HCT116 (cell line): ENCODE measurements around the gene CRYBG3. TPM values are rescaled to one million over a fixed set of nuclear protein-coding genes. Genes with fewer than 3 reads are reported as not detected.

Experiments
- ATAC-seq: fragments of 200-7000 bp; cut with Tn5 transposase; 2 replicates; pipeline ENCODE4 v1.9.1; 2020; ENCODE audit warnings: mild to moderate bottlenecking, moderate library complexity
- BruUV-seq: library from RNA; stranded (reverse); fragments of 400-500 nt; replicated peaks from 2 replicates; lab custom pipeline; 2021; lab: Mats Ljungman, UMichigan
- CTCF ChIA-PET: fragments of 300-600 bp; sonication (Branson Sonifier 250); formaldehyde crosslinking; loops from one replicate; lab custom pipeline; 2021; ENCODE audit warnings: antibody characterized with exemption; lab: Charles Lee
- POLR2A ChIA-PET: fragments of 300-600, 350-600 bp; sonication (Branson Sonifier 250); formaldehyde crosslinking; loops from one replicate; lab custom pipeline; 2021; ENCODE audit warnings: antibody characterized with exemption; lab: Charles Lee
- RAD21 ChIA-PET, 2 experiments: fragments of 300-600 bp; sonication (Branson Sonifier 250); formaldehyde crosslinking; loops; one replicate each; lab custom pipeline; 2023; ENCODE audit warnings: low total read pairs in 2 of 2; ENCODE audit not compliant: uncharacterized antibody in 2 of 2, unreplicated experiment in 2 of 2, low non-redundant PET in 1 of 2; lab: Charles Lee
- DNase-seq: peaks from one replicate; pipeline ENCODE4 v3.0.0-alpha.2; 2010; ENCODE audit warnings: low read depth, low spot score
- H2AFZ ChIP-seq: fragments of 200-600 bp; shearing (Covaris generic), sonication (generic); 2 replicates; pipeline ENCODE4 v1.6.1; 2017; ENCODE audit warnings: low read depth, mixed run types, mixed read lengths, antibody characterized with exemption, low read length; ENCODE audit not compliant: poor library complexity, severe bottlenecking
- H3K27ac ChIP-seq: 2 replicates; pipeline ENCODE4 v1.5.1; 2012; ENCODE audit warnings: low read depth, low read length
- H3K27me3 ChIP-seq: fragments of 200-600 bp; sonication (generic); 2 replicates; pipeline ENCODE4 v1.6.1; 2016; ENCODE audit warnings: mixed run types, low read length, mixed read lengths; ENCODE audit not compliant: insufficient read depth
- H3K36me3 ChIP-seq, 2 experiments: fragments of 200-500 bp in 1 of 2; fragments of 200-600 bp in 1 of 2; sonication (Bioruptor generic) in 1 of 2; sonication (generic) in 1 of 2; 2 replicates each; pipeline versions ENCODE4 v1.5.1 to v1.6.1; 2014 to 2016; ENCODE audit warnings: low read length in 2 of 2, inconsistent platforms in 1 of 2, mixed read lengths in 1 of 2, mixed run types in 1 of 2; ENCODE audit not compliant: insufficient read depth in 2 of 2, control insufficient read depth in 1 of 2
- H3K4me1 ChIP-seq, 2 experiments: fragments of 200-600 bp in 1 of 2; sonication (generic) in 1 of 2; 2 replicates each; pipeline versions ENCODE4 v1.5.1 to v1.6.1; 2012 to 2017; ENCODE audit warnings: low read length in 2 of 2, inconsistent platforms in 1 of 2, mild to moderate bottlenecking in 1 of 2, mixed read lengths in 1 of 2, mixed run types in 1 of 2, moderate library complexity in 1 of 2; ENCODE audit not compliant: insufficient read depth in 2 of 2, control insufficient read depth in 1 of 2
- H3K4me2 ChIP-seq: fragments of 200-600 bp; sonication (generic); 2 replicates; pipeline ENCODE4 v1.6.1; 2017; ENCODE audit warnings: mixed run types, low read length, mixed read lengths
- H3K4me3 ChIP-seq, 2 experiments: fragments of 200-600 bp in 1 of 2; sonication (generic) in 1 of 2; replicated peaks in 1 of 2; 2 replicates each; pipeline ENCODE4 v1.5.1; 2011 to 2016; ENCODE audit warnings: low read length in 2 of 2, control low read depth in 1 of 2, low read depth in 1 of 2, mild to moderate bottlenecking in 1 of 2, mixed read lengths in 1 of 2, mixed run types in 1 of 2
- H3K79me2 ChIP-seq: fragments of 200-600 bp; sonication (generic); 2 replicates; pipeline ENCODE4 v1.6.1; 2017; ENCODE audit warnings: mild to moderate bottlenecking, mixed run types, low read length, moderate library complexity, mixed read lengths; ENCODE audit not compliant: insufficient read depth
- H3K9ac ChIP-seq: fragments of 200-600 bp; sonication (generic); 2 replicates; pipeline ENCODE4 v1.6.1; 2016; ENCODE audit warnings: low read length, mixed read lengths
- H3K9me2 ChIP-seq: fragments of 200-600 bp; sonication (generic), shearing (Covaris generic); 2 replicates; pipeline ENCODE4 v1.6.1; 2017; ENCODE audit warnings: mixed run types, mild to moderate bottlenecking, moderate library complexity; ENCODE audit not compliant: insufficient read depth
- H3K9me3 ChIP-seq, 2 experiments: fragments of 200-500 bp in 1 of 2; fragments of 200-600 bp in 1 of 2; sonication (Bioruptor generic) in 1 of 2; sonication (generic) in 1 of 2; 2 replicates each; pipeline ENCODE4 v1.6.1; 2014 to 2017; ENCODE audit warnings: low read length in 2 of 2, mixed read lengths in 2 of 2, inconsistent platforms in 1 of 2, low read depth in 1 of 2, mild to moderate bottlenecking in 1 of 2, mixed run types in 1 of 2, moderate library complexity in 1 of 2; ENCODE audit not compliant: control insufficient read depth in 1 of 2, insufficient read depth in 1 of 2
- H4K20me1 ChIP-seq: fragments of 200-600 bp; sonication (generic), shearing (Covaris generic); 2 replicates; pipeline ENCODE4 v1.6.1; 2017; ENCODE audit warnings: mixed run types, mild to moderate bottlenecking, moderate library complexity; ENCODE audit not compliant: insufficient read depth
- CBX3 ChIP-seq: IDR thresholded peaks from 2 replicates; pipeline ENCODE4 v1.6.1; 2012; ENCODE audit warnings: low read depth
- CEBPB ChIP-seq: IDR thresholded peaks from 2 replicates; pipeline ENCODE4 v1.6.1; 2012; ENCODE audit warnings: low read depth
- EGR1 ChIP-seq: IDR thresholded peaks from 2 replicates; pipeline ENCODE4 v1.6.1; 2012; ENCODE audit warnings: low read depth
- EZH2 ChIP-seq: fragments of 200-600 bp; sonication (generic); IDR thresholded peaks from 2 replicates; pipeline ENCODE4 v1.6.1; 2017; ENCODE audit warnings: antibody characterized with exemption, mixed run types
- JUND ChIP-seq: IDR thresholded peaks from 2 replicates; pipeline ENCODE4 v1.6.1; 2012
- POLR2A ChIP-seq: IDR thresholded peaks from 2 replicates; pipeline ENCODE4 v1.7.0; 2011; ENCODE audit warnings: borderline replicate concordance; ENCODE audit not compliant: insufficient read depth, insufficient read length; ENCODE audit errors: extremely low read depth
- RAD21 ChIP-seq: IDR thresholded peaks from 2 replicates; pipeline ENCODE4 v1.6.1; 2012; ENCODE audit warnings: low read depth, mild to moderate bottlenecking
- SIN3A ChIP-seq: IDR thresholded peaks from 2 replicates; pipeline ENCODE4 v1.6.1; 2012; ENCODE audit warnings: low read depth
- TCF7L2 ChIP-seq: IDR thresholded peaks from 2 replicates; pipeline ENCODE4 v1.7.0; 2011; ENCODE audit warnings: borderline replicate concordance, inconsistent platforms; ENCODE audit not compliant: insufficient read depth, insufficient read length; ENCODE audit errors: extremely low read depth
- YY1 ChIP-seq: IDR thresholded peaks from 2 replicates; pipeline ENCODE4 v1.6.1; 2011; ENCODE audit warnings: low read length, low read depth, moderate library complexity, mild to moderate bottlenecking; ENCODE audit not compliant: insufficient replicate concordance; ENCODE audit errors: extremely low read depth
- ZFX ChIP-seq: fragments of 450-650 bp; IDR thresholded peaks from 2 replicates; pipeline ENCODE4 v1.6.1; 2017
- ZNF274 ChIP-seq: fragments of 200-500 bp; sonication (Bioruptor generic); IDR thresholded peaks from 2 replicates; pipeline ENCODE4 v1.6.1; 2014; ENCODE audit warnings: mild to moderate bottlenecking, low read depth, low read length, inconsistent platforms
- intact Hi-C: fragments of 100-400 bp; cut with micrococcal nuclease; formaldehyde crosslinking; loops from 2 replicates; pipeline ENCODE4 v1.10.0; 2022
- total RNA-seq: library from RNA; stranded (reverse); gene quantifications from one replicate; pipeline ENCODE4 v1.2.1, GENCODE V29; 2021; ENCODE audit not compliant: unreplicated experiment
- TF ChIP-seq, protein P1 (sequence below): IDR thresholded peaks from 2 replicates; pipeline ENCODE4 v1.6.1; 2012; ENCODE audit warnings: low read depth
- TF ChIP-seq, protein P2 (sequence below), 3 experiments: fragments of 200-600 bp in 1 of 3; sonication (generic) in 1 of 3; IDR thresholded peaks in 2 of 3; conservative IDR thresholded peaks in 1 of 3; 2 replicates each; pipeline ENCODE4 v1.5.1; 2012 to 2017; ENCODE audit warnings: low read depth in 2 of 3, low read length in 2 of 3, antibody characterized with exemption in 1 of 3, borderline replicate concordance in 1 of 3, control low read depth in 1 of 3, mild to moderate bottlenecking in 1 of 3, mixed read lengths in 1 of 3, mixed run types in 1 of 3, moderate library complexity in 1 of 3; ENCODE audit not compliant: insufficient read depth in 1 of 3

The CRYBG3 gene
- total RNA-seq, 1 experiment from 2014 or later, result 7.5 TPM

DNA sequence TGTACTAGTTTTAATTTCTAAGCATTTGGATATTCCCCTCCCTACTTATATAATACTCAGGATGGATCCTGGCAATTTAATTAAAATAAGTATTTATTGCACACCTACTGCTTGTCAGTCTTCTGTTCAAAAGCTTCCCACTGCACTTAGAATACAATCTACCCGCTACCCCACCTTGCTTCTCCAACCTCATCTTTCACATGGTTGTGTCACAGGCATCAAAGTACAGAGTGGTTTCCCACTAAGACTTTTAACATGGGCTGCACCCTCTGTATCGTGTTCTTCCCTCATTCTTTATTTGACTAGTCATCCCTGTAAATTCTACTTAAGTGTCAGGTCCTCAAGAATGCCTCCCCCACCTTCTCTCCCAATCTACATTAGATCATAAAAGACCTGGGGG, 115.4 kb downstream of the CRYBG3 start:
- Histone ChIP-seq H3K4me1 (no peaks in the 10 kb centered on the region), H3K79me2 (no peaks in the 10 kb centered on the region), H3K9me2 (no peaks in the 10 kb centered on the region), H3K9me3 (no peaks in the 10 kb centered on the region), H3K4me3 (no peak overlapping the region), H3K27ac (no peak overlapping the region), H4K20me1 (no peaks in the 10 kb centered on the region), H2AFZ (no peak overlapping the region), H3K9ac (no peak overlapping the region), H3K36me3 (peaks cover 8 to 12% of the 10 kb centered on the region in 2 experiments; a peak in 3 of 4 replicates), H3K27me3 (no peaks in the 10 kb centered on the region), H3K4me2 (no peak overlapping the region)
- RAD21 ChIA-PET, result no interaction called here
- TF ChIP-seq POLR2A, result no peak
- TF ChIP-seq, protein P1, sequence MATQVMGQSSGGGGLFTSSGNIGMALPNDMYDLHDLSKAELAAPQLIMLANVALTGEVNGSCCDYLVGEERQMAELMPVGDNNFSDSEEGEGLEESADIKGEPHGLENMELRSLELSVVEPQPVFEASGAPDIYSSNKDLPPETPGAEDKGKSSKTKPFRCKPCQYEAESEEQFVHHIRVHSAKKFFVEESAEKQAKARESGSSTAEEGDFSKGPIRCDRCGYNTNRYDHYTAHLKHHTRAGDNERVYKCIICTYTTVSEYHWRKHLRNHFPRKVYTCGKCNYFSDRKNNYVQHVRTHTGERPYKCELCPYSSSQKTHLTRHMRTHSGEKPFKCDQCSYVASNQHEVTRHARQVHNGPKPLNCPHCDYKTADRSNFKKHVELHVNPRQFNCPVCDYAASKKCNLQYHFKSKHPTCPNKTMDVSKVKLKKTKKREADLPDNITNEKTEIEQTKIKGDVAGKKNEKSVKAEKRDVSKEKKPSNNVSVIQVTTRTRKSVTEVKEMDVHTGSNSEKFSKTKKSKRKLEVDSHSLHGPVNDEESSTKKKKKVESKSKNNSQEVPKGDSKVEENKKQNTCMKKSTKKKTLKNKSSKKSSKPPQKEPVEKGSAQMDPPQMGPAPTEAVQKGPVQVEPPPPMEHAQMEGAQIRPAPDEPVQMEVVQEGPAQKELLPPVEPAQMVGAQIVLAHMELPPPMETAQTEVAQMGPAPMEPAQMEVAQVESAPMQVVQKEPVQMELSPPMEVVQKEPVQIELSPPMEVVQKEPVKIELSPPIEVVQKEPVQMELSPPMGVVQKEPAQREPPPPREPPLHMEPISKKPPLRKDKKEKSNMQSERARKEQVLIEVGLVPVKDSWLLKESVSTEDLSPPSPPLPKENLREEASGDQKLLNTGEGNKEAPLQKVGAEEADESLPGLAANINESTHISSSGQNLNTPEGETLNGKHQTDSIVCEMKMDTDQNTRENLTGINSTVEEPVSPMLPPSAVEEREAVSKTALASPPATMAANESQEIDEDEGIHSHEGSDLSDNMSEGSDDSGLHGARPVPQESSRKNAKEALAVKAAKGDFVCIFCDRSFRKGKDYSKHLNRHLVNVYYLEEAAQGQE, result no peak
- no peak for TF ChIP-seq YY1
- no peak for TF ChIP-seq ZNF274
- no peak for TF ChIP-seq TCF7L2
- TF ChIP-seq, protein P2, sequence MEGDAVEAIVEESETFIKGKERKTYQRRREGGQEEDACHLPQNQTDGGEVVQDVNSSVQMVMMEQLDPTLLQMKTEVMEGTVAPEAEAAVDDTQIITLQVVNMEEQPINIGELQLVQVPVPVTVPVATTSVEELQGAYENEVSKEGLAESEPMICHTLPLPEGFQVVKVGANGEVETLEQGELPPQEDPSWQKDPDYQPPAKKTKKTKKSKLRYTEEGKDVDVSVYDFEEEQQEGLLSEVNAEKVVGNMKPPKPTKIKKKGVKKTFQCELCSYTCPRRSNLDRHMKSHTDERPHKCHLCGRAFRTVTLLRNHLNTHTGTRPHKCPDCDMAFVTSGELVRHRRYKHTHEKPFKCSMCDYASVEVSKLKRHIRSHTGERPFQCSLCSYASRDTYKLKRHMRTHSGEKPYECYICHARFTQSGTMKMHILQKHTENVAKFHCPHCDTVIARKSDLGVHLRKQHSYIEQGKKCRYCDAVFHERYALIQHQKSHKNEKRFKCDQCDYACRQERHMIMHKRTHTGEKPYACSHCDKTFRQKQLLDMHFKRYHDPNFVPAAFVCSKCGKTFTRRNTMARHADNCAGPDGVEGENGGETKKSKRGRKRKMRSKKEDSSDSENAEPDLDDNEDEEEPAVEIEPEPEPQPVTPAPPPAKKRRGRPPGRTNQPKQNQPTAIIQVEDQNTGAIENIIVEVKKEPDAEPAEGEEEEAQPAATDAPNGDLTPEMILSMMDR (IDR thresholded peaks at IDR 0.05 in 2 of 3, conservative IDR thresholded peaks at IDR 0.05 in 1 of 3; ENCODE audit: borderline replicate concordance in 1 of 3, insufficient read depth in 1 of 3, low read depth in 2 of 3, low read length in 2 of 3), result no peak
- no peak for TF ChIP-seq ZFX
- TF ChIP-seq EGR1, result no peak
- TF ChIP-seq CBX3, result no peak
- TF ChIP-seq RAD21, result no peak
- no peak for TF ChIP-seq EZH2
- no peak for TF ChIP-seq SIN3A
- TF ChIP-seq CEBPB, result no peak
- no peak for TF ChIP-seq JUND
- no TSS peak for BruUV-seq
- intact Hi-C loops, result no loop called here
- ATAC-seq (no peak), DNase-seq (no peak)
- POLR2A ChIA-PET, result no interaction called here
- CTCF ChIA-PET, result no interaction called here
